GM21737 (cell line): Measurements from ENCODE around the gene ALDH8A1.

Experiments
- ATAC-seq: cut with Tn5 transposase; IDR thresholded peaks from one replicate; pipeline ENCODE4 v1.9.1; 2021; ENCODE audit warnings: mild to moderate bottlenecking, moderate library complexity; ENCODE audit not compliant: unreplicated experiment

ALDH8A1 gene

GRCh38 chr6:134873500-134874388 lies 76.2 kb downstream of the ALDH8A1 start:
- ATAC-seq: peak; percentile 28

DNA sequence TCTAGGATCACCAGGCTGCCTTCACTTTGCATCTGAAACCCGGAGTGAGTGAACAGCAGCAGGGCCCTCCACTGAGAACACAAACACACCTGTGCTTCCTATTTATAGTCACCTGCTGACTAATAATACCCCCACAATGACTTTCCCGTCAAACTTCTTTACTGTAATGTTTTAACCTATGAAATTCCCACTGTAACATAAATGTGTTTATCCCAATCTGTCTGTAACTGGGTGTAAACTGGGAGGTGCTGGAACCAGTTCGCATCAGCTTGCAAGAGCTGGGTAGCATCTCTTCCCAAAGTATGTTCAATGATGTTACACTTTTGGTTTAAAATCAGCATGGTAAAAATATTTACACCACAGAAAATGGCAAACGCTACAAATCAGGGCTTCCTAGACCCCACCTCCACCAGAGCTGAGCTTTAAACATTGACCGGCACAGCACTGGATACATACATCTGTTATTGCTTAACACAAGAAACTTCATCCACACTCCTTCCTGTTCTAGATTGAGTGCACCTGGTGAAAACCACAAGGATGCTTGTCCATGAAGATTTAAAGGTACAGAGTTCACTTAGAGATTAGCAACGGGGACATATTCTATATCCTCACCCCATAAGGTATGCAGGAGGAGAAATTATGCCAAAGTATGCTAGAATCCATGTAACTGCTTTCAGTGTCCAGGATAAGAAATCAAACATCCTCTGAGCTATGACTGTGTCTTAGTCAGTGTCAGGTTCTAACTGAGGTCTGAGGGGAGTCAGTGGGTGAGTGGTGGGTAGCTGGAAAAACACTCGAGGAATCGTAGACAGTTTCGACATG lies 79.0 kb downstream of the ALDH8A1 start:
- peak; percentile 88 for ATAC-seq

GRCh38 chr6:134868812-134869211 lies 81.1 kb downstream of the ALDH8A1 start:
- ATAC-seq: no peak
